ENCODE data around the gene MYCBPAP. TPM values are rescaled to one million over a fixed set of nuclear protein-coding genes. Genes with fewer than 3 reads are reported as not detected.

MYCBPAP gene
- total RNA-seq, 6 experiments from 2014 or later = 0.12 to 0.76 (median 0.28) TPM

DNA sequence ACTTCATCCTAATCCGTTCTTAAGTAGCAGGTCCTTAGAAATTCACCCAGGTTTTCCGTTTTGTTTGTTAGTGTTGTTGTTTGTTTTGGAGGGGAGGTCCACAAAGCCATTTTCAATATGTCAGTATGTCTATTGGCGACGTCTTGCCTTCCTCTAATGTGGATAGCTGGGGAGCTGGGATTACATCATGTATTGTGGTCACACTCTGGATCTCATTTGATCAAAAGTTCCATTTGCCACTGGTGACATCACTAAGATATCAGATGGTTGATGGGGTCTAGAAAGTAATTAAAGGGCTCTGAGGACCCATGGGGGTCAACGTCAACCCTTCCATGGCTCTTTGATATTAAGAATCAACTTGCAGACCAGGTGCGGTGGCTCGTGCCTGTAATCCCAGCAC is 21.6 kb downstream of the MYCBPAP start:
- no peak overlapping the region for H3K27ac Mint-ChIP-seq

DNA sequence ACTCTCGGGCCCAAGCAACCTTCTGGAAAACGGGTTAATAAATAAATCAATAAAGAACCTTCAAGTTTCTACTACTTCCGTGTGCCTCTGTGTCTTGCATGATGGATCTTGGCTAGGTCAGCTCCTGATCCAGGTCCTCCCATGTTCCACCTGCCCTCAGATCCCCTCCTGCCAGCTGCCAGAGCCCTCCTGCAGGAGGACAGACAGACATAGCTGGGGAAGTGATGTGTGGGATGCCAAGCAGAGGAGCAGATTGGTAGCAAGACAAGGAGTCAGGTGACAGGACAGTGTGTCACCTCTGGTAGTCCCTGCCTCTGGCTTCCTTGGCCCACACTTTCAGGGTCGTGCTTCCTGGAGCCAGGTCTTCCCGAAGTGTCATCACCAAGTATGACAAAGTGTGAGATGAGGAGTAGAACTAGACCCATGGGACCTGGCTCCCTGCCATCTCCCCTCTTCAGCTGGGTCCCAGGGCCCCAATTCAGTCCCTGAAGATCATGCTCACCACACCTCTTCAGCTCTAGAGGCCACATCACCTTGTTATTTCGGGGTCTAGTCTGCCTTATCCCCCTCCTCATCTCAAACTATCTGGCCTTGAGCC is 23.3 kb downstream of the MYCBPAP start:
- TF ChIP-seq, protein P1, sequence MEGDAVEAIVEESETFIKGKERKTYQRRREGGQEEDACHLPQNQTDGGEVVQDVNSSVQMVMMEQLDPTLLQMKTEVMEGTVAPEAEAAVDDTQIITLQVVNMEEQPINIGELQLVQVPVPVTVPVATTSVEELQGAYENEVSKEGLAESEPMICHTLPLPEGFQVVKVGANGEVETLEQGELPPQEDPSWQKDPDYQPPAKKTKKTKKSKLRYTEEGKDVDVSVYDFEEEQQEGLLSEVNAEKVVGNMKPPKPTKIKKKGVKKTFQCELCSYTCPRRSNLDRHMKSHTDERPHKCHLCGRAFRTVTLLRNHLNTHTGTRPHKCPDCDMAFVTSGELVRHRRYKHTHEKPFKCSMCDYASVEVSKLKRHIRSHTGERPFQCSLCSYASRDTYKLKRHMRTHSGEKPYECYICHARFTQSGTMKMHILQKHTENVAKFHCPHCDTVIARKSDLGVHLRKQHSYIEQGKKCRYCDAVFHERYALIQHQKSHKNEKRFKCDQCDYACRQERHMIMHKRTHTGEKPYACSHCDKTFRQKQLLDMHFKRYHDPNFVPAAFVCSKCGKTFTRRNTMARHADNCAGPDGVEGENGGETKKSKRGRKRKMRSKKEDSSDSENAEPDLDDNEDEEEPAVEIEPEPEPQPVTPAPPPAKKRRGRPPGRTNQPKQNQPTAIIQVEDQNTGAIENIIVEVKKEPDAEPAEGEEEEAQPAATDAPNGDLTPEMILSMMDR (IDR thresholded peaks at IDR 0.05) = no peak
- H3K9me3 Mint-ChIP-seq = no peaks in the 10 kb centered on the region
- H3K4me3 Mint-ChIP-seq = no peak overlapping the region
- no peaks in the 10 kb centered on the region for H3K36me3 Mint-ChIP-seq (ENCODE audit: low read depth)
- peaks cover 47% of the 10 kb centered on the region for H3K27me3 Mint-ChIP-seq (ENCODE audit: insufficient read depth)
- H3K4me1 Mint-ChIP-seq (ENCODE audit: low read depth) = peaks cover 16% of the 10 kb centered on the region
- DNase-seq = no peak
- H3K27ac Mint-ChIP-seq = no peak overlapping the region

More for the DNA sequence above, 21.6 kb downstream of the MYCBPAP start:
- H3K4me3 Mint-ChIP-seq = no peak overlapping the region
- no peaks in the 10 kb centered on the region for H3K36me3 Mint-ChIP-seq (ENCODE audit: low read depth)
- peaks cover 44% of the 10 kb centered on the region for H3K27me3 Mint-ChIP-seq (ENCODE audit: insufficient read depth)
- TF ChIP-seq, protein P1 (IDR thresholded peaks at IDR 0.05) = no peak
- H3K4me1 Mint-ChIP-seq (ENCODE audit: low read depth) = peaks cover 16% of the 10 kb centered on the region
- no peaks in the 10 kb centered on the region for H3K9me3 Mint-ChIP-seq
- DNase-seq = no peak

DNA sequence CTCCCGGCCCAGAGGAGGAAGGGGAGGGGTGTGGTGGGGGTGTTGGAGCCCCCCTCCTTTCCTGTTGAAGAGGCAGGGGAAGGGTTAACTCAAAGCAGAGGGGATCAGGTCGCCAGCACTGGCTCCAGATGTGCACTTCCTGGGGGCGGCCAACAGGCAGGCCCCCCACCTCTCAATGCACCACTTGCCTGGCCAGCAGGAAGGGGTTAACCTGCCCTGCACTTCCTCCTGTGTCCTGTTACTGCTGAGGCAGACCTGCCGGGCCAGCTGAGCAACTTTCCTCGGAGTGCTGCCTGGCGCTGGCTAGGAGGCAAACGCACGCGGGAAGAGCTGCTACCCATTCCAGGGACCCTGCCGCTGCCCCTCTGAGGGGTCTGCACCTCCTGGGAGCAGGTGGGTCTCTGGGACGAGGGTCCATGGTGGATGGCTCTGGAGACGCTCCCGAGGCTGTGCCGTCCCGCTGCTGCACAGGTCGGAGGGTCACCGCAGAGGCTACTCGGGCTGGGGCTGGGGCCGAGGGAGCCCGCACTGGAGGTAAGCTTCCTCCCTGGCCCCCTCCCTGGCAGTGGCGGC is 24.3 kb downstream of the MYCBPAP start, which contains the start of gene EPN3:
TSS of gene EPN3 (plus strand) at position 284 of the 573 bp plus-strand sequence. CDS start 3,822 bp downstream, outside the sequence.
- H3K36me3 Mint-ChIP-seq (ENCODE audit: low read depth) = no peaks in the 10 kb centered on the region
- no peaks in the 10 kb centered on the region for H3K9me3 Mint-ChIP-seq
- H3K27ac Mint-ChIP-seq = no peak within 1 kb of the TSS
- no peak for DNase-seq
- peaks cover 16% of the 10 kb centered on the region for H3K4me1 Mint-ChIP-seq (ENCODE audit: low read depth)
- TF ChIP-seq, protein P1 (IDR thresholded peaks at IDR 0.05) = no peak
- peaks cover 47% of the 10 kb centered on the region for H3K27me3 Mint-ChIP-seq (ENCODE audit: insufficient read depth)
- H3K4me3 Mint-ChIP-seq = peak within 1 kb of the TSS; percentile 36; the same call in 1 of the 2 replicates

DNA sequence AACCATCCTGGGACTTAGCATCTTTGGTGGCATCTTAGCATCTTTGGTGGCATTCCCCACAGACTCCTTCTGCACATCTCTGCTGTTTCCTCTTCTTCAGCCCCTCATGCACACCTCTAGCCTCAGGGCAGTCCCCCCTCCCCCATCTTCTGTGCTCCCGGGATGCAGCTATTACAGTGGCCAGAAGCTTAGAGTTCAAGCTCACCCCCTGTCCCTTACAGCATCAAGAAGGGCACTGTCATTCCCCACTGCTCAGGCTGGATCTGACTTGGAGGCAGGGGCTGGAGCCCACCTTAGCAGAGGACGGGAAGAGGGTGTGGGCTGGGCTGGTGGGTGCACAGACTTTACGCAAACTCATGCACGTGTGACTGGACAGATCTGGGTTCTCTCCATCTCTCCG is 24.9 kb downstream of the MYCBPAP start:
- no peak for DNase-seq
- Mint-ChIP-seq H3K9me3 (no peaks in the 10 kb centered on the region), H3K4me3 (no peak overlapping the region), H3K36me3 (ENCODE audit: low read depth) (no peaks in the 10 kb centered on the region), H3K27me3 (ENCODE audit: insufficient read depth) (peaks cover 45% of the 10 kb centered on the region), H3K4me1 (ENCODE audit: low read depth) (peaks cover 16% of the 10 kb centered on the region), H3K27ac (no peak overlapping the region)
- TF ChIP-seq, protein P1 (IDR thresholded peaks at IDR 0.05) = no peak

DNA sequence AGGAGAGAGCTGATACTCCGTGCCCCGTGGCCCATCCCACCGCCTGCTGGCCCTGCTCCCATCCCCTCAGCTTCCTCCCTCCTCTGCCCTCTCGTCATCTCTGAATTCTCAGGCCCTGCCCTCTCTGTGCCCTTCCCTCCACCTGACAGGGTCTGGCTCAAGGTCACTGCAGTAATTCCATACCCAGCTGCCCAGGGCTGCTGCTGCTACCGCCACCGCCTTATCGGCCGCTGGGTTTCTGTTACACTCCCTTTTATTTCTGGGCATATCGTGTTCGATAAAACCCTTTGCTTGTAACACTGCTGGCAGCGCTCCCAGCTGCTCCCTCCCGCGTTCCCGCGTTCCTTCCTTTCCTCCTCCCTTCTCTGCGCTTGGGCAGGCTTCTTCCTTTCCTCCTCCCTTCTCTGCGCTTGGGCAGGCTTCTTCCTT is 25.5 kb downstream of the MYCBPAP start:
- Mint-ChIP-seq H3K27ac (no peak overlapping the region), H3K9me3 (no peaks in the 10 kb centered on the region), H3K4me1 (ENCODE audit: low read depth) (peaks cover 16% of the 10 kb centered on the region), H3K4me3 (peak overlapping the region; percentile 36; the same call in 1 of the 2 replicates), H3K36me3 (ENCODE audit: low read depth) (no peaks in the 10 kb centered on the region), H3K27me3 (ENCODE audit: insufficient read depth) (peaks cover 45% of the 10 kb centered on the region)
- TF ChIP-seq, protein P1 (IDR thresholded peaks at IDR 0.05) = no peak
- no peak for DNase-seq
